Measurements from ENCODE around the gene SHBG.

DNA sequence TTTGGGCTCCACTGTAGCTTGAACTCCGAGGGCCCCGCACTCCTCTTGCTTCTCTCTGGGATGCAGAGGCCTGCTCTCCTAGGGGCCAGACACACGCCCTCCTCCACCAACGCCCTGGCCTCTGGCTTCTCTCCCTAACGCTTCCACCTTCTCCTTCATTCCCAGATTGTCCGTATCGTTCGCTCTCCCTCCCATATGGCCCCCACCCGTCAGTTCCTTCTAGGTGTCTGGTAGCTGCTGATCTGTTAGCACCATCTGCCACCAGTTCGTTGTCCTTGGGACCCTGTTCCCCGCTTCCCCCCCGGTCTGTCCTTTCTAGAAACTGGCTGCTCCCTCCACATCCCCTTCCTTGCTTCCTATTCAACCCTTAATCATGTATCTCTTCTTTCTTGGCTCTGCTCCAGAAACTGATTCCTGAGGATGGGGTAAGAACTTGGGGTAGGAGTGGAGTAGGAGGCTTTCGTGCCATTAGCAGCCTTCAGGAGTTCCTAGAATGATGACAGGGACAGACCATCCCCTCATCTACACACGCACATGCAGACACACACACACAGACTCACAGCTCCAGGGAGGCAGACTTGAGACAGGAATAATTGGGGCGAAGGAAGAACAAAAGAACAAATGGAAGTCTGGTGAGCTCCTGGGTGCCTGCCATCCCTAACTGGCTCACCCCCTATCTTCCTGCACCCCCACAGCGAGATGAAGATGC is 25.1 kb downstream of the SHBG start:
- TF ChIP-seq POLR2A (IDR thresholded peaks at IDR 0.05) (no peak), CTCF (IDR thresholded peaks at IDR 0.05) (no peak)
